ENCODE measurements around the gene ALDH1L1.

The ALDH1L1 gene

GRCh38 chr3:126082362-126083137 lies 97.8 kb downstream of the ALDH1L1 start:
- TF ChIP-seq REST (IDR thresholded peaks at IDR 0.05; ENCODE audit: insufficient read depth in 1 of 2, low read depth in 2 of 2, low read length in 2 of 2) (no peak), TAF1 (IDR thresholded peaks at IDR 0.05; ENCODE audit: borderline replicate concordance, insufficient read depth, low read length) (no peak), FOXP2 (optimal IDR thresholded peaks at IDR 0.05; ENCODE audit: borderline replicate concordance, extremely low read depth, extremely low read length, insufficient read depth) (no peak), POLR2AphosphoS5 (IDR thresholded peaks at IDR 0.05; ENCODE audit: low read depth, low read length) (no peak), SIN3A (IDR thresholded peaks at IDR 0.05; ENCODE audit: borderline replicate concordance, insufficient read depth, low read length) (no peak)

DNA sequence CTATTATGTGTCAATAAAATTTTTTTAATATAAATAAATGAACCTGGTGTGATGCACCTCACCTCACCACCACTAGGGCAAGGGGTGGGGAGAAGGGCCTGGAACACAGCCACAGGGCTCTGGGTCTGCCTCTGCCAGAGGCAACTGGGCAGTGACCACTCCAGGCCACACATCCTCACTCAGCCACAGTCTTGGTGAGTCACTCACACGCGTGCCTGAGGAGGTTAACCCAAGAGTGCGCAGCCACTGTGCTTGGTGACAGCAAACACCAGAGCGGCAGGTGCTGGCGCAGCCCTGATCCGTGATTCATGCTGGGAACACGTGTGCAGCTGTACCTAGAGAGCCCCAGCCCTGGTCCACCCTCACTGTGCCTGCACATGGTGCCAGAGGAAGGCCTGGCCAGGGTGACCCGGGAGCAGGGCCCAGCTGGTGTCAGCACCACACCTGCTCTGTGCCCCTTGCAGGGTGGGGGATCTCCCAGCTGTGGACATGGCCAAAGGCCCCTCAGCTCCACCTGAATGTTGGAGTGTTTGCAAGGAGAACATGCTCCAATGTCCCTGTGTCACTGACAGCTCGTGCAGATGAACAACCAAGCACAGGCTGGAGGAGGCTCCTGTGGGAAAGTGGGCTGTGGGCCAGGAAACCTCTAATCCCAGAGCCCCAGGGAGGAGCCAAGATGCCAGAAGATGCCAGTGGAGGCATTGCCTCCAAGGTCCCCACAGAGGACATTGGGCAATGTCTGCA lies 98.6 kb downstream of the ALDH1L1 start:
- TF ChIP-seq TAF1 (IDR thresholded peaks at IDR 0.05; ENCODE audit: borderline replicate concordance, insufficient read depth, low read length) (no peak), REST (IDR thresholded peaks at IDR 0.05; ENCODE audit: insufficient read depth in 1 of 2, low read depth in 2 of 2, low read length in 2 of 2) (no peak), SIN3A (IDR thresholded peaks at IDR 0.05; ENCODE audit: borderline replicate concordance, insufficient read depth, low read length) (no peak), FOXP2 (optimal IDR thresholded peaks at IDR 0.05; ENCODE audit: borderline replicate concordance, extremely low read depth, extremely low read length, insufficient read depth) (no peak), POLR2AphosphoS5 (IDR thresholded peaks at IDR 0.05; ENCODE audit: low read depth, low read length) (no peak)

GRCh38 chr3:126080970-126081369 lies 99.4 kb downstream of the ALDH1L1 start:
- TF ChIP-seq TAF1 (IDR thresholded peaks at IDR 0.05; ENCODE audit: borderline replicate concordance, insufficient read depth, low read length) (no peak), REST (IDR thresholded peaks at IDR 0.05; ENCODE audit: insufficient read depth in 1 of 2, low read depth in 2 of 2, low read length in 2 of 2) (no peak), POLR2AphosphoS5 (IDR thresholded peaks at IDR 0.05; ENCODE audit: low read depth, low read length) (no peak), SIN3A (IDR thresholded peaks at IDR 0.05; ENCODE audit: borderline replicate concordance, insufficient read depth, low read length) (no peak), FOXP2 (optimal IDR thresholded peaks at IDR 0.05; ENCODE audit: borderline replicate concordance, extremely low read depth, extremely low read length, insufficient read depth) (no peak)

DNA sequence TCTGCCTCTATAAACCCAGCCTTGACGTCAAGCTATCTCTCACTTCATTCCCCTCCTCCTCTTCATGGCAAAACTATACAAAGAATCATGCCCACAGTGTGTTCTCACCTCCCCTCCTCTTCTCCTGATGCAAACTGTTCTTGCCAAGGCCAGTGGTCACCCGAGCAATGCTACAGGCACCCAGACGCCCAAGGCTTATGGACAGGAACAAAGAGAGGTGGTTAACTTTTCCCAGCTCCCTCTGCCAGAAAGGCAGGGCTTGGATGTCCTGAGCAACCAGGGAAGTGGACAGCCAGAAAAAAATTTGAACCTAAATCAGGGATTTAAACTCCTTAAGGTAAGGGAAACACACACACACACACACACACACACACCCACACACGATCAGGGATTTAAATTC lies 101.5 kb downstream of the ALDH1L1 start:
- TF ChIP-seq POLR2AphosphoS5 (IDR thresholded peaks at IDR 0.05; ENCODE audit: low read depth, low read length), result no peak
- TF ChIP-seq SIN3A (IDR thresholded peaks at IDR 0.05; ENCODE audit: borderline replicate concordance, insufficient read depth, low read length), result no peak
- TF ChIP-seq REST (IDR thresholded peaks at IDR 0.05; ENCODE audit: insufficient read depth in 1 of 2, low read depth in 2 of 2, low read length in 2 of 2), result no peak
- no peak for TF ChIP-seq FOXP2 (optimal IDR thresholded peaks at IDR 0.05; ENCODE audit: borderline replicate concordance, extremely low read depth, extremely low read length, insufficient read depth)
- no peak for TF ChIP-seq TAF1 (IDR thresholded peaks at IDR 0.05; ENCODE audit: borderline replicate concordance, insufficient read depth, low read length)

Data from PFSK-1 (cell line).